ENCODE results near the gene IGFBP6.

IGFBP6 gene

DNA sequence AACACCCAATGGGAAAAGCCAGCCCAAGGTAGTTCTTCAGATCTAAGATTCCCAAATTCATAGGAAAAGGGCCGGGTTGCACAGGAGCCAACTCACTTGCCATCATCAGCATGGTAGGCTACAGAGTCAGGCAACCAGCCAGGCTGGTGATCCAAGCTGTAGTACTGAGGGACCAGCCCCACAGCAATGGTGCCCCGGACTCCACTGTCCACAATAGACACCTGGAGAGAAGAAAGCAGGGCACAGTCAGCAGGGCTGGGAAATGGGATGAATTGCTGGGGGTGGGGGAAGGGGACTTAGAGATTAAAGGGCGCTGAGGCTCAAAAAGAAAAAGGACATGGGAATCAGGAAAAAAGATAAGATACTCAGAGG is 22.5 kb upstream of the IGFBP6 start:
- peaks cover 20% of the 10 kb centered on the region for H3K4me1 ChIP-seq (ENCODE audit: insufficient read depth, low read length, severe bottlenecking)
- no peaks in the 10 kb centered on the region for H3K9me2 ChIP-seq (ENCODE audit: low read depth, low read length)
- no peak overlapping the region for H3K4me3 ChIP-seq (ENCODE audit: low read depth, low read length, poor library complexity, severe bottlenecking)
- H4K20me1 ChIP-seq (ENCODE audit: insufficient read depth, low read length): no peaks in the 10 kb centered on the region
- TF ChIP-seq EZH2 (IDR thresholded peaks at IDR 0.05; ENCODE audit: borderline replicate concordance, low read length): no peak
- TF ChIP-seq CTCF (IDR thresholded peaks at IDR 0.05; ENCODE audit: low read length): no peak
- H3K79me2 ChIP-seq (ENCODE audit: insufficient read depth, low read length): no peaks in the 10 kb centered on the region
- no peak overlapping the region for H3K4me2 ChIP-seq (ENCODE audit: low read length)
- no peaks in the 10 kb centered on the region for H3F3A ChIP-seq (ENCODE audit: insufficient read depth, low read length)
- H3K9ac ChIP-seq (ENCODE audit: low read length): no peak overlapping the region
- no peak overlapping the region for H3K27ac ChIP-seq (ENCODE audit: low read depth, low read length, poor library complexity, severe bottlenecking)
- no peaks in the 10 kb centered on the region for H3K27me3 ChIP-seq (ENCODE audit: insufficient read depth, low read length)
- H3K36me3 ChIP-seq (ENCODE audit: insufficient read depth, low read length): peaks cover 25% of the 10 kb centered on the region
- H2AFZ ChIP-seq (ENCODE audit: low read length): no peak overlapping the region
- no peaks in the 10 kb centered on the region for H3K9me3 ChIP-seq (ENCODE audit: low read length)

GRCh38 chr12:53076461-53076860 is 21.0 kb upstream of the IGFBP6 start:
- H3K9ac ChIP-seq (ENCODE audit: low read length): no peak overlapping the region
- H3K9me2 ChIP-seq (ENCODE audit: low read depth, low read length): no peaks in the 10 kb centered on the region
- peaks cover 20% of the 10 kb centered on the region for H3K4me1 ChIP-seq (ENCODE audit: insufficient read depth, low read length, severe bottlenecking)
- peaks cover 25% of the 10 kb centered on the region for H3K36me3 ChIP-seq (ENCODE audit: insufficient read depth, low read length)
- no peak overlapping the region for H3K4me2 ChIP-seq (ENCODE audit: low read length)
- no peaks in the 10 kb centered on the region for H3K79me2 ChIP-seq (ENCODE audit: insufficient read depth, low read length)
- H3K4me3 ChIP-seq (ENCODE audit: low read depth, low read length, poor library complexity, severe bottlenecking): no peak overlapping the region
- H3K27ac ChIP-seq (ENCODE audit: low read depth, low read length, poor library complexity, severe bottlenecking): no peak overlapping the region
- 0 out of 2 replicates have a peak, but pooled peaks cover 4% of the 10 kb centered on the region for H3K27me3 ChIP-seq (ENCODE audit: insufficient read depth, low read length)
- H2AFZ ChIP-seq (ENCODE audit: low read length): no peak overlapping the region
- no peaks in the 10 kb centered on the region for H3K9me3 ChIP-seq (ENCODE audit: low read length)
- TF ChIP-seq EZH2 (IDR thresholded peaks at IDR 0.05; ENCODE audit: borderline replicate concordance, low read length): no peak
- TF ChIP-seq CTCF (IDR thresholded peaks at IDR 0.05; ENCODE audit: low read length): no peak
- no peaks in the 10 kb centered on the region for H3F3A ChIP-seq (ENCODE audit: insufficient read depth, low read length)
- H4K20me1 ChIP-seq (ENCODE audit: insufficient read depth, low read length): no peaks in the 10 kb centered on the region

DNA sequence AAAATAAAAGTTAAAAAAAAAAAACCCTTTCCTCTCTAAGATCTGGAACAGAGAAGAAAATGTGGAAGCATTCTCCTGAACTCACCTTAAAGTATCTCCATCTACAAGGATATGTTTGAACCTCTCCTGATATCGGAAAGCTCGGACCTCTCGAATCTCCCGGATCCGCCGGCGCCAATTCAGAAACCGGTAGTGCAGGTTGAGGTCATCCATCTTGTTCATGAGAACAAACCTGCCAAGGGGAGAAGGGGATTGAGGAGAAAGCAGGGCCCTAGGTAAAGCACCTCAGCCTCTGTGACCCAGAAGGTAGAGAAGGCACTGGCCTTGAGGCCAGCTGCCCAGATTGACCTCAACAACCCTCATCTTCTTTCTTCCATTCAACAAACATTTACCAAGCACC is 20.4 kb upstream of the IGFBP6 start:
- H3K9me2 ChIP-seq (ENCODE audit: low read depth, low read length): no peaks in the 10 kb centered on the region
- 0 out of 2 replicates have a peak, but pooled peaks cover 4% of the 10 kb centered on the region for H3K27me3 ChIP-seq (ENCODE audit: insufficient read depth, low read length)
- no peak overlapping the region for H3K4me3 ChIP-seq (ENCODE audit: low read depth, low read length, poor library complexity, severe bottlenecking)
- no peaks in the 10 kb centered on the region for H3F3A ChIP-seq (ENCODE audit: insufficient read depth, low read length)
- no peaks in the 10 kb centered on the region for H3K79me2 ChIP-seq (ENCODE audit: insufficient read depth, low read length)
- H4K20me1 ChIP-seq (ENCODE audit: insufficient read depth, low read length): no peaks in the 10 kb centered on the region
- no peaks in the 10 kb centered on the region for H3K9me3 ChIP-seq (ENCODE audit: low read length)
- peaks cover 20% of the 10 kb centered on the region for H3K4me1 ChIP-seq (ENCODE audit: insufficient read depth, low read length, severe bottlenecking)
- H3K9ac ChIP-seq (ENCODE audit: low read length): no peak overlapping the region
- H2AFZ ChIP-seq (ENCODE audit: low read length): no peak overlapping the region
- H3K4me2 ChIP-seq (ENCODE audit: low read length): no peak overlapping the region
- peaks cover 25% of the 10 kb centered on the region for H3K36me3 ChIP-seq (ENCODE audit: insufficient read depth, low read length)
- H3K27ac ChIP-seq (ENCODE audit: low read depth, low read length, poor library complexity, severe bottlenecking): no peak overlapping the region
- TF ChIP-seq CTCF (IDR thresholded peaks at IDR 0.05; ENCODE audit: low read length) (no peak), EZH2 (IDR thresholded peaks at IDR 0.05; ENCODE audit: borderline replicate concordance, low read length) (no peak)
